Stimulated activated CD8-positive, alpha-beta memory T cell treated with anti-CD3 and anti-CD28 coated beads, Interleukin-12 subunit alpha, Interleukin-12 subunit beta, amount 100 ng/mL, for 24 hours (primary cell): ENCODE results near the gene SCMH1.
"Not testable (repeated sequence)": the region's sequence is repeated elsewhere in the genome, so short reads cannot be mapped to it uniquely, and the experiment has no call there.

ENCODE experiments used
- DNase-seq: peaks from one replicate; pipeline ENCODE4 v3.0.0-alpha.2; 2020; ENCODE audit errors: extremely low read depth

The SCMH1 gene

DNA sequence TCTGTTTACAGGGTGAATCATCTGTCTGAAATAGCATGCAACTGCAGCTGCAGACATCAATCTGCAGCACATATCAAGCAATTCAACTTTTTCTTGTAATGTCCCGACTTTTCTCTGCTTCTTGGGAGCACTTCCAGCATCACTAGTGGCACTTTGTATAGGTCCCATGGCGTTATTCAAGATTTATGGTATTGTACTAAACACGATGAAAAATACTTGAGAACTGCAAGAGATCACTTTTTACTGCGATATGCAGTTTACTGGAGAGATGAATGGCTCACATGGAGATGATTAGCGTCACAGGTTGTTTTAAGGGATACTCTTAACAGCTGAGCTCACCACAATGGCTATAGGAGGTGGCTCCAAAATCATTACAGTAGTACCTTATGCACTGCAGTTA lies 7.2 kb upstream of the SCMH1 start:
- DNase-seq = no peak

DNA sequence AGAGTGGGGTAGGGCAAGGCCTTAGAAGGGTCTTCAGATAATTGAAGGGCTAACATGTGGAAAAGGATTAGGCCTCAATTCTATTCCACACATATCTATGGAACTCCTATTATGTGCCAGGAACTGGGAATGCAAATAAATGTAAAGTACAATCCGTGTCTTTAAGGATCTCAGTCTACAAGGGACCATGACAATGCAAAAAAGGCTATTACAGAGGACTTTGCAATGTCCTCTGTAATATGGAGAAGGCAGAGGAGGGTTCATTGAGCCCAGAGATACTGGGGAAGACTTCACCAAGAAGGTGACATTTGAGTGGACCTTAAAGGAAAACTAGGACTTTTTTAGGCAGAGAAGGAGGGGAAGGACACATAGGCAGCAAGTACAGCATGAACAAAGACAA lies 4.5 kb upstream of the SCMH1 start:
- DNase-seq = no peak

DNA sequence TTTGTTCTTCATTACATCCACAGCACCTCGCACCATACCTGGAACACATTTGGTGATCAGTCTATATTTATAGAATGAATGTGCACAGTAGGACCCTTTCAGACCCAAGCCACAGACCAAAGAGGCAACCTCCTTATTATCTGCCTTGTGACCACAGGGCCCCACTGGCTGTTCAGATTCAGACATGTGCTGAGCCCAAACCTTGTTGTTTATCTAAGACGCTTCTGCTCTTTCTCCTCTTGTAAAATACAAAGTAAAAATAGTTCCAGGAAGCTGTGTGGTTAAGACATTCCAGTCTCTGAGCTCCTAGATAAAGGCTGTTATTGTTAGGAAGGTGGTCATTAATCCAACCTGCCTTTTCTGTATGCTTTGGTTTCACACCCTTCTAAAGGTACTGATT lies 3.6 kb upstream of the SCMH1 start:
- no peak for DNase-seq

DNA sequence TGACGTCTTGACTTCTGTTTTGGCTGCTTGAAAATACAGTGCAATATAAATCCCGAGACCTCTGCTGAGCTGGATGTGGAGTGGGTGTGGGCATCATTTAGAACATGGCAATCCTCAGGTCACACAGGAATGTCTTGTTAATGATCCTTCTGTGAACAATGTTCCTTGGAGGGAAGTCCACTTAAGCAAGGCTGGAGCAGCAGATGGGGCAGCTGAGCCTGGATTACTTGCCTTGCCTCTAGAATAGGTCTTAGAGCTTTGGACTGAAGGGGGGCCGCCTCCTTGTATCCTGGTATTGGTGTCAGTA lies 926 bp upstream of the SCMH1 start:
- DNase-seq = no peak

DNA sequence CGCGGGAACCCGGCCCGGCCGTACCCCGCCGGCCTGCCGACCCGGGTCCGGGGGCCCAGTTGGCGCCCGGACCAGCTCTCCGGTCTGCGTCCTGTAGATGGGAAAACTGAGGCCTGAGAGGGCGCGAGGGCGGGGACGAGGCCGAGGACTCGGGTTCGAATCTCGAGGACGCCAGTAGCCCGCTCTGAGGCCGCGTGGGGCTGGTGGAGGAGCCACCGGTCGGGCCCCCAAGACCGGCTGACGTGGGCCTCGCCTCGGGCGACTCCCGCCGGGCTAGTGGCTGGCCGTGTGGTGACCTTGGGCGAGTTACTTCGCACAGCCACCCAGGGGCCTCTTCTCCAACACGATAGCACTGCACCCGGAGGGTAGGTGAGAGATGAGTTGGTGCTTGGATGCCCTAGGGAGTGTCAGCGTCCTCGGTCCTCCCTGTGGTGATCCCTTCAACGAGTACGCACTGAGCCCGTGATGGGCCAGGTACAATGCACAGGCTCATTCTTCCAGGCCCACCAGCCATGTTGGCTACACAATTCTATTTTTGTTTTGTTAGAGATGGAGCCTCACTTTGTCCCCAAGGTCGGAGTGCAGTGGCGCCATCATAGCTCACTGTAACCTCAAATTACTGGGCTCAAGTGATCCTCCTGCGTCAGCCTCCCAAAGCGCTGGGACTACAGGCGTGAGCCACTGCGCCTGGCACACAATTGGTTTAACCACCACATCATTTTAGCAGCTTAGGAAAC lies 404 bp upstream of the SCMH1 start:
- no peak for DNase-seq

DNA sequence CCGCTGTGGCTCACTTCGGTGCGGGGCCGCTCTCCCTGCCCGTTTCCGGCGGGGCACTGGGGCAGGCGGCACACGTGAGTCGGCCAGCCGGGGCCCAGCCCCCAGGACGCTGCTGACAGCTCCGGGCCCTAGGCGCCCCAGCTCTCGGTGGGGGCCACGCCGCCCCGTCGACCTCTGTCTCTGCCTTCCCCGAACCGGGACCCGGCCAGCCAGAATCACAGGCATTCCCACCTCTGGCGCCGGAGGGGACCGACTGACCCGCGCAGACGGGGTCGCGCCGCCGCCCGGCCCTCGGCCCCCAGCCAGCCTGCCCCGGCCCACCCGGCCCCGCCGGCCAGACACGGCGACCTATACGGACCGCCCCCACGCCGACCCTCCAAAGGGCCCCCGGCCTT lies 755 bp downstream of the SCMH1 start:
- DNase-seq = no peak

DNA sequence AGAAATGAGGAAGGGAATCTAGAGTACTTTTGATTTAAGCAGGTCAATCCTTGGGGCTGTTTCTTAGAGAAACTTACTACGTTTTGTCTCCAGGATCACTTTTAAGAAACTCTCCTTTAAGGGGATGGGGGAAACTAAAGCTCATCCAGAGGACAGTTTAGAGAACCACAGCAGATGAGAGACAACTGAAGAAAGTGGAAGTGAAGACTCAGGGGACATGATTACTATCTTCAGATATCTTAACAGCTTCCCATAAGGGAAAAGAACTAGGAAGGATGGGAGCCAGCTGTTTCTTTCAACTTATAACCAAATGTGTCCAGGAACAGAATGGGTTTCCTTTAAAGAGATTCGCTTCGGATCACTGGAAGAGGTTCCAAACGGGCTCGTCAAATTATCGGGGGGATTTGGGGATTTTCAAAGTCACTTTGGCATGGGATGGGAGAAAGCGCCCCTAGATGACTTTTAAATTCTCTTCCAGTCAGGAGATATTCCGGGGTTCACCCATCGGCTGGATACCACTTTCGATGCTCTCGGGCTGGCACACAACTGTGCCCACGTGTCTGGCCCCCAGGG lies 1.2 kb downstream of the SCMH1 start:
- DNase-seq = no peak

DNA sequence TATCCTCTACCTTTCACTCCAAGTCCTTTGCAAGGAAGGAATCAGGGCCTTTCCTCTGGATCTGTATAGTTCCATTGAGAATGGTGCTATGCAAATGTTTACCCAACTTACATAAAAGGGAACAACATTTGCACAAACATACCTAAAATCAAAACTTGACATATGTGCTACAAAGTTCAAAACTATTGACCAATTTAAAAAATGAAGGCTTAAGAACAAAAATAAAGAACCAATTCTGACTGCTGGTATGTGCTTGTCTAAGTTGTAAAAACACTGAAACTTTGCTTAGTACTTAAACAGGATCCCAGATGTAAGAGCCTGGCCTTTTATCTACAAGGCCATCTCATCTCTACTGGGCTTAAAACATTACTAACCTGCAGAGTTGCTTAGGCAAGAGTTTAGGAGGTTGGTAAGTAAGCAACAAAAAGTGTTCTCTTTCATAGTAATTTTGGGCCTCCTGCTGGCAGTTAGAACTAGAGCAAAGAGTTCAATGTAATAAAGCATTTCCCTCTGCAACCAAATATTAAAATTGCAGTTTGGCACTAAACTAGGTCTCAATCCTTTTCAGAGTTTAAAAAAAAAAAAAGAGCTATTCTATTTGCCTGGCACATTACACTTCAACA lies 2.0 kb downstream of the SCMH1 start:
- no peak for DNase-seq

DNA sequence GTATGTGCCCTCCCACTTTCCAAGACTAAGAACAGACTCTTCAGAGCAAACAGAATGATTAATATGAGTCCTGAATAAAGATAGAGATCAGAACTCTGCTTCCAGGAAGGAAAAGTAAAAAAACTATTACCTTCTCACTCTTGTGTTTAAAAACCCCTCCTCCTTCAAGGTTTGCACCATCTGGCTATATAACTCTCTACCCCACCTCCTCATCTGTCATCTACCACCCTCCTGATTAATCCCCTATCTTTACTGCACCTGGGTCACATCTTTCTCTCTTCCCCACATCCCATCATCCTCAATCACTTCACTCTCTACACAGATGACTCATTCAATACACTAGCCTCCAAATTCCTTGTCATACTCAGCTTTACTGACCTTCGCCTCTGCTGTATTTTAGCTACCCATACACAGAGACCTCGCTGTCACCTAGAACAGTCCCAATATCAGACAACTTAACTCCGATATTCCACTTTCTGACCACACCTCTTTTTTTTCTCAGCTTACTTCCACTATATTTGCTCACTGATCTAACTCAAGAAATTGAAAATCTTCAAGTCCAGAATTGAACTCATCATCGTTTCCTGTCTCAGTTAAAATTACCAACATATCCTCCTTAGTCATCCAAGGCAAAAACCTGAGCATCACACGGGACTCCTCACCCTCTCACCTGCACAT lies 3.7 kb downstream of the SCMH1 start:
- DNase-seq = no peak

DNA sequence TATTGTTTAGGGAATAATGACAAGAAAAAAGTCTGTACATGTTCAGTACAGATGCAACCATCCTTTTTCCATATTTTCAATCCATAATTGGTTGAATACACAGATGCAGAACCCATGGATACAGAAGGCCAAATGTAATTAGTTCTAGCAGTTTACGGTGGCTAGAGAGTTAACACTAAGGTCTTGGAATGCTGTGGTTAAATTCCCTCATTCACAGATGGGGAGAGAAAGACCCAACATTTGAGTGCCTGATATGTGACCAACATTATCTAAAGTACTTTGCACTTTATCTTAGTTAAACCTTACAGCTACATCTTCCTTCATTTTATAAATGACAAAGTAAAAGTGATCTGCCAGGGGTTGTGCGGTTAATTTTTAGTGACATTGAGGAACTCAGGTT lies 5.3 kb downstream of the SCMH1 start:
- no peak for DNase-seq

DNA sequence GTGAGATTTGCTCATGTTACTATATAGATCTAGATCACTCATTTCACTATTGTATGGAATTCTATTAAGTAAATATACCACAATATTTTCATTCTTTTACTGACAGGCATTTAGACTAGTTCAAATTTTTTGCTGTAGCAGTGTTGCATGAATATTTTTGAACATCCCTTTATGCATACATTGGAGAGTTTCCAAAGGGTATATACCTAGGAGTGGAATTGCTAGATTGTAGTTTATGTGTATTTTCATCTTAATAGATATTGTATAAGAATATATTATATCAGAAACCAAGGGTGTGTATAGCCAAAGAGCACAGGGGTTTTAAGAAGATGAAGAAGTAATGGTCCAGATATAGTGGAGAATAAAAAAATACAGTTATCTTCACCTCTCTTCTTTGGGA lies 6.2 kb downstream of the SCMH1 start:
- no peak for DNase-seq

DNA sequence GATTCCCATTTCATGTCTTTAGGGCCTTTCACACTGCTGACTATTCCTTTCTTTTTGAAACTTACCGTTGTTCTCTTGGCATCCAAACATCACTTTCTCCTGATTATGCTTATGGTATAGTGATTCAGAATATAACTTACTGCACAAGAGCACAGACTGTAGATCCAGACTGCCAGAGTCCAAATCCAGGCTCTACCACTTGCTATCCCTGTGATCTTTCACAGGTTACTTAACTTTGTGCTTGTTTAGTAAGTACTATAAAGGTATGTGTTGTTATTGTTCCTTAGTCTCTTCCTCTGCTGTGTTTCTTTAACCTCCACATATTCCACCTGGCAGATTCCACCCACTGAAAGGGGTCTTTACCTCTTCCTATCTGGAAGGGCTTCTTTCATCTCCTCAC lies 8.4 kb downstream of the SCMH1 start:
- no peak for DNase-seq

DNA sequence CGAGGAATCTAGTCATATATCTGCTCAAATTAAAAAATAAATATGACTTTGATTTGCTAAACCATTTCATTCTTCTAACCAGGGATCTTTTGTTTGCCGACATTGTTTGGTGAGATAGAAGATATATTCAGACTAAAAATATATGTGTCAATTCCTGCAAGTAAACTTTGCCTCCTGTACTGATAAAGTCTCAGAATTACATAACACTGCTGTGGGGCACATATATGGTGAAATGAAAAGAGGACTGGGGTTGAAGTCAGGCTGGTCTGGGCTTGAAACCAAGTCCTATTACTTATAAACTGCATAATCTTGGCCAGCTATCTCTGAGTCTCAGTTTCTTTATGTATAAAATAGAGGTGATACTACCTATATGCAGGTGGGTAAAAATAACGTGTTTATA lies 9.8 kb downstream of the SCMH1 start:
- DNase-seq = no peak

DNA sequence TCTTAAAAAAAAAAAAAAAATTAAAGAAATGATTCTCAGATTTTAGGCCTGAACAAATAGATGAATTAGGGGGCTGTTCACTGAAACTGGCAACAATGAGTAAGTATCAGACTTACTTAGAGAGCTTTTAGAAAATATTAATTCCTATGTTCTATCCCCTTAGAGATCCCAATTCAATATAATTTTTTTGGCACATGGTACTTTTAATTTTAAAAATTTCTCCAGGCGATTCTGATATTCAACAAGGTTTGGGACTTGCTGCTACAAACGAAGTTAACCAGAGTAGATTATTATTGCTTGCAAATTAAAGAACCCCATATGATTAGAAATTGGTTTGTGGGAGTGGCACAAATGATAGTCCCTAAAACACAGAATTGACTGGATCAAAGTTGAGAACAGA lies 11.4 kb downstream of the SCMH1 start:
- no peak for DNase-seq

DNA sequence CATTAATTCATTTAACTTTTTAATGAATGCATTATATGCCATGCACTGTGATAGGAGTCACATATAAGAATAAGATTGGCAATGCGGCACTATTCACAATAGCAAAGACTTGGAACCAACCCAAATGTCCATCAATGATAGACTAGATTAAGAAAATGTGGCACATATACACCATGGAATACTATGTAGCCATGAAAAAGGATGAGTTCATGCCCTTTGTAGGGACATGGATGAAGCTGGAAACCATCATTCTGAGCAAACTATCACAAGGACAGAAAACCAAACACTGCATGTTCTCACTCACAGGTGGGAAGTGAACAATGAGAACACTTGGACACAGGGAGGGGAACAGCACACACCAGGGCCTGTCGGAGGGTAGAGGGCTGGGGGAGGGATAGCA lies 12.9 kb downstream of the SCMH1 start:
- DNase-seq = not testable (repeated sequence)

DNA sequence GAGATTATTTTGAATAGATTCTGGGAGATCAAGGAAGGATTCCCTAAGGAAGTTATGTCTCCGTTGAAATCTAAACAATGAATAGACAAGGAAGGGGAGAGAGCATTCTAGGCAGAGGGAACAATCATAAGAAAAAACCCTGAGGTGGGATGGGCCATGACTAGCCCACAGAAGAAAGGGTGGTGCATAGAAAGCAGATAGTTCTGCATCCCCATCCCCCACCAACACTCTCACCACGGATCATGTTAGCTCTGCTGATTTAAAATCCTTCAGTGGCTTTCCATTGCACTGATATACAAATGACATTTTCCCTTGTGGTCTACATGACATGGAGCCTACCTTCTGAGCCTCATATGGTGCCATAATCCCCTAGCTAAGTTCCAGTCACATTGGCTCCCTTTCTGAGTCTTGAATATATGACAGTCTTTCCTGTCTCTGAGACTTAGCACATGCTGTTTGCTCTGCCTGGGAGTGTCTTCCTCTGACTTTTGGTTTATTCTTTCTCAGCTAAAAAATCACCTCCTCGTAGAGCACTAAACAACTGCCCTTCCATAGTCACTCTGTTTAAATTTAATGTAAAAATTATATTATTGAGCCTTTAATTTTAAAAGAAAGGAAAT lies 15.2 kb downstream of the SCMH1 start:
- DNase-seq = no peak

DNA sequence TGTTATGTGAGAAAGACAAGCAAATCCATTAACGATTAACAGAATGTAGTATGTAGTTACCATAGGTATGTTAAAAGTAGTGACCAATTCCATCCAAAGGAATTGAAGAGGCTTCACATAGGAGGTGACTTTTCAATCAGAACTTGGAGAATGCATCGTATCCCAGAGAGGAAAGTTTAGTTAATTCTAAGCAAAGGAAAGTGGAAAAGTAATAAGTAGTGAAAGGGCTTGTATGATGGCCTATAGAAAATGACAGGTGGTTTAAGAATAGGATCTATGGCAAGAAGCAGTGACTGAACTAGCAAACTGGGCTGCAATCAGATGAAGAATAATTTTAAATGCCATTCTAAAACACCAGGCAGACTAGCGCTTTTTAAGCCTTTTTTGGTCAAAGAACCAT lies 16.6 kb downstream of the SCMH1 start:
- no peak for DNase-seq

DNA sequence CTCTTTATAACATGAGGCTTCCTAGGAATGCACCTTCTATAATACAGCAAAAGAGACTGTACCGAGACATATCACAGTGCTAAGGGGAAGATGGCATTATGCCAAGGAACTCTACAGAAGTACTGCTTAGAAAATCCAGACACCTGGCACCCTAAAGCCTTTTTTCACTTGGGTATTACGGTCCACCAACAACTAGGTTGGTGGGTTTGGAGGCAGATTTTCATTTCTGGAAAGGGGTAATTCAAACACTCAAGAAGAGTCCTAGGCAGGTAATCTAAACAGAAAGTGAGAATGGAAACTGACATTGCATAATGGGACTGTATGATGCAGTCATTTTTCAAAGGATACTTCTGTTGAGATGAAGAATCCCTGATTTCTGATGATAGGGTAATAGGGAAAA lies 19.6 kb downstream of the SCMH1 start:
- DNase-seq = no peak

DNA sequence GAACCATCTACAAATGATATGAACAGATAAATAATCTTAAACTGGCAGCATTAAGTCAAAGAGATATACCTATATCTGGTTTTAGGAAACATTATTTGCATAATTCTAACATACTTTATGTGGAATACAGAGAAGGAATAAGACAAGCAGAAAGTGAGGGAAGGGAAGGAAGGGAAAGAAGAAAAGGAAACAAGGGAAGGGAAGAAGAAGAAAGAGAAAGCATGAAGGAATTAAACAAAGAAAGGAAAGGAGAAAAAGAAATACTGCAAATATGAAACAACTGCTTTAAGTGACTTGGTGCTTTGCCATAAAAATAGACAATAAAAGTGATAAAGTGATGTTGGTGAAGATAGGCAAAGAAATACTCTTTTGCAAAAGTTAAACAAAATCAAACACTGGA lies 20.1 kb downstream of the SCMH1 start:
- DNase-seq = no peak

DNA sequence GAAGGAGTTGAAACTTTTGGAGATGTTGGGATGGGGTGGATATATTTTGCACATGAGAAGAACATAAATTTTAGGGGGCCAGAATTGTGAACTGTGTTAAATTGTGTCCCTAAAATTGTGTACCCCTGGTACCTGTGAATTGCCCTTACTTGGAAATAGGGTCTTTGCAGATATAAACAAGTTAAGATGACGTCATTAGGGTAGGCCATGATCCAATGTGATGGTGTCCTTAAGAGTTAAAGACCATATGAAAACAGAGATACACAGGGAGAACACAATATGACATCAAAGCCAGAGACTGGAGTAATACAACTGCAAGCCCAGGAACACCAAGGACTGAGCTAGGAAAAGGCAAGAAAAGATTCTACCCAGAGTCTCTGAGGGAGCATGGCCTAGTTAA lies 24.0 kb downstream of the SCMH1 start:
- DNase-seq = no peak

DNA sequence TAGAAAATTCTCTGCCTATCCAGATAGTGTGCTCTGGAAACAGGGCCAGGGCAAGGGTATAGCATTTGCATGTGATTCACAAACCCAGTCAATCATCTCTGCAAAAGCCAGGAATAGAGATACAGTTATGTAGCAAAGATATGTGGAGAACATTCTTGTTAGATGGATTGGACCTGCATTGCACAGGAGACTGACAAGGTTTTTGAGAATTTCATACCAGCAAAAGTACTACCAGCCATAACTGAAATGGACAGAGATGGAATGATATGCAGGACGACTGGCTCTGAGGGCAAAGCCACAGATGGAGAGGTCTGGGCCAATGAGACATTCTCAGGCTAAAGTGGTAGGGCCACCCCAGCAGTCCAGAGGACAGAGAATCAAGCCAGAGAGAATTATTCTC lies 24.7 kb downstream of the SCMH1 start:
- DNase-seq = no peak

DNA sequence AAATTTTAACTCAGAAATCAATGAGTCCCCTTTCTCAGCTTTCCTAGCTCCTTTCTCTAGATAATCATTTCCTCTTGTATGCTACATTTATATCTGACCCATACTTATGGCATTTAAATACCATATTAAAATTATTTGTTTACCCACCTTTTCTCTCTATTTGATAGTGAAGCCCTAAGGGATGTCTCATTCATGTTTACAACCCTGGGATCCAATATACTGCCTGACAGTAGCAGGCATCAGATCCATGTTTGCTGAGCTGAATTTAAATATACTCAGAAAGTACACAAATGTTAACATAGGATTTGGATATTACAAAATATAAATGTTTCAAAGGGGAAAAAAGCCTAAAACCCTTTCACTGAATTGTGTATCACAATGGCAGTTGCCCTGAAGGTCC lies 26.5 kb downstream of the SCMH1 start:
- no peak for DNase-seq

DNA sequence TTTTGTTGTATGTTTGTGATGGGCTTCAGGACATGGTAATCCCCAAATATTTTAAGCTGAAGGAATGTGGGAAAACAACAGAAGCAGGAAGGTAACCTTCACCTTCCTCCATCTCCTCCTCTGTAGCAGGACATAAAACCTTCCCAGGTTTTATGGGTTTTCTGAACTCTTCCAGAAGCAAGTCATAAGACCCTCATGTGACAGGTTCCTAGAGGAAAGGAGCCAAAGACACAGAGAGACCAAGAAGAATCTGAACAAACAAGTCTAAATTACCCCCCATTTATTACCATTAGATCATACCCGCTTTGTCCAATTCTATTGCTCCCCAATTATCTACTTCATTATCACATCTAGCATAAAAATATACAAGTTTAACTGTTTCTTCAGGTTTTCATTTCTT lies 28.8 kb downstream of the SCMH1 start:
- no peak for DNase-seq
